GM12864 (cell line): ENCODE data around the gene MRE11.

Experiments used
- DNase-seq: peaks from one replicate; pipeline ENCODE4 v3.0.0-alpha.2; 2011; ENCODE audit warnings: low read depth
- H3K4me3 ChIP-seq: 2 replicates; pipeline ENCODE4 v1.5.1; 2011; ENCODE audit warnings: mild to moderate bottlenecking, low read depth, low read length, control low read depth
- CTCF ChIP-seq: IDR thresholded peaks from 2 replicates; pipeline ENCODE4 v1.5.1; 2011; ENCODE audit warnings: low read depth, mild to moderate bottlenecking, moderate library complexity, low read length, control low read depth, inconsistent platforms; ENCODE audit errors: missing control alignments

The MRE11 gene

GRCh38 chr11:94532211-94532610, 38.6 kb upstream of the MRE11 start:
- no peak for TF ChIP-seq CTCF
- no peak for DNase-seq
- H3K4me3 ChIP-seq: no peak overlapping the region

GRCh38 chr11:94528551-94528950, 34.9 kb upstream of the MRE11 start:
- no peak for DNase-seq
- no peak for TF ChIP-seq CTCF
- H3K4me3 ChIP-seq: no peak overlapping the region

- no peak overlapping the region for H3K4me3 ChIP-seq
- no peak for DNase-seq
- no peak for TF ChIP-seq CTCF
Measured at GRCh38 chr11:94526645-94527438, 33.2 kb upstream of the MRE11 start.

- TF ChIP-seq CTCF: no peak
- H3K4me3 ChIP-seq: no peak overlapping the region
- no peak for DNase-seq
Measured at GRCh38 chr11:94525546-94526324, 32.1 kb upstream of the MRE11 start.

GRCh38 chr11:94524341-94524740, 30.7 kb upstream of the MRE11 start:
- no peak for TF ChIP-seq CTCF
- DNase-seq: no peak
- H3K4me3 ChIP-seq: no peak overlapping the region

GRCh38 chr11:94521684-94522083, 28.0 kb upstream of the MRE11 start:
- TF ChIP-seq CTCF: peak; percentile 52
- no peak overlapping the region for H3K4me3 ChIP-seq
- no peak for DNase-seq
